Measurements from ENCODE around the gene ATF6. TPM values are rescaled to one million over a fixed set of nuclear protein-coding genes. Genes with fewer than 3 reads are reported as not detected.

The ATF6 gene
- total RNA-seq, 2 experiments from 2014 or later: 16.2 to 17.1 TPM

DNA sequence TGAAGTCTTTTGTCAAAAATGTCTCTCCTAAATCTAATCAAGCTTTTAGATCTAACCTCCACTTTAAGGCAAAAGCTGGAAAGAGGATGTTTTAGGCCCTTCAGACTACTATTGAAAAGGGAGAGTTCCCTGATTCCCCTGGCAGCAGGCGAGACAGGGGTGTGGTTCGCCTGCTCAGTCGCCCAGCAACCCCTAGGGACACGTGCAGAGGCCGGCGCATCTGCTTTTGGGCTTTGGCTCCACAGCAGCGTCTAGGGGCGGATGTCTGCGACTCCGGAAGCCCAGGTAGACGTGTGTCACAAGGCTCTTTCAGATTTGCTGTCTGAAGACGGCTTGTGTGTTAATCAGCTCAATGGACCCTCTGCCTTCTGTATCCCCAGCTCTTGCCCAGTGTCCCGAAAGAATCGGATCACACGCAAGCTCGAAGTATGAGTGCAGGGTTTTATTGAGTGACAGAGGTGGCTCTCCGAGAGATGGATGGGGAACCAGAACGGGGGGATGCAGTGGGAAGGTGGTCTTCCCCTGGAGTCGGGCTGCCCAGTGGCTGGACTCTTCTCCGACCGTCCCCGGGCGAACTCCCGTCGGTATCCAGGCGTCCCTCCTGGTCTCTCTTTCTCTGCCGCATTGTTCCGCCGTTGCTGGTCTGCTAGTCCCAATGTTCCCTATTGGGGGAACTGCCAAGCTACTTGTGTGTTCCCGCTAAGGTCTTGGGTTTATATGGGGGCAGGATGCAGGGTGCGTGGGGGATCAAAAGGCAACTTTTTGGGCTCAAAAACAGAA, 212.1 kb downstream of the ATF6 start:
- CTCF ChIA-PET: no interaction called here
- H3K36me3 Mint-ChIP-seq (ENCODE audit: low read depth): no peaks in the 10 kb centered on the region

DNA sequence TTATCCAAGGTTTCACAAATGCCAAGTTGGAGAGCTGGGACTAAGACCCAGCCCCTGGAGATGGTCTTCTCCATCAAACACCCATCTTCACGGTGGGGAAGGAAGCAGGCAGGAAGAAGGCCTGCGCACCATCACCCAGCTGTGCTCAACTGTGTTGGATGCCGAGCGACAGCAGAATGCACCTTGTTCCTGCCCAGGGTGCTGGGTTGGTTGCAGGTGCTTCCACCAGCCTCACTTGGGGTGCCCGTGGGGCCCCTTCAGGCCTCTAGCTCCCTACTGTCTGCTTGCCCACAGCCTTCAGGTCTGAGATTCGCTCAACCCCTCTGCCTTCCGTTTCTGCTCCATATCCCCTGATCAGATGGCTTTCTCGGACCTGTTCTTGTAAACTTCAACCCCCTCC, 215.0 kb downstream of the ATF6 start:
- no peaks in the 10 kb centered on the region for H3K9me3 ChIP-seq (ENCODE audit: control insufficient read depth in 1 of 2, insufficient read depth in 1 of 2, low read length in 2 of 2)

More for the DNA sequence above, 212.1 kb downstream of the ATF6 start:
- H3K27me3 ChIP-seq (ENCODE audit: control insufficient read depth in 1 of 2, insufficient read depth in 2 of 2, low read length in 2 of 2): no peaks in the 10 kb centered on the region
- ATAC-seq (ENCODE audit: poor library complexity) (no peak), DNase-seq (no peak)
- Mint-ChIP-seq H3K4me1 (ENCODE audit: low read depth) (no peaks in the 10 kb centered on the region), H3K9me3 (no peaks in the 10 kb centered on the region), H3K27me3 (no peaks in the 10 kb centered on the region), H3K4me3 (no peak overlapping the region), H3K27ac (no peak overlapping the region)
- no peak overlapping the region for H3K4me3 ChIP-seq (ENCODE audit: low read length)
- no peaks in the 10 kb centered on the region for H3K4me1 ChIP-seq (ENCODE audit: insufficient read depth, low read length)
- no peak overlapping the region for H3K27ac ChIP-seq (ENCODE audit: low read depth in 1 of 2, low read length in 2 of 2)
- TF ChIP-seq, protein P1, sequence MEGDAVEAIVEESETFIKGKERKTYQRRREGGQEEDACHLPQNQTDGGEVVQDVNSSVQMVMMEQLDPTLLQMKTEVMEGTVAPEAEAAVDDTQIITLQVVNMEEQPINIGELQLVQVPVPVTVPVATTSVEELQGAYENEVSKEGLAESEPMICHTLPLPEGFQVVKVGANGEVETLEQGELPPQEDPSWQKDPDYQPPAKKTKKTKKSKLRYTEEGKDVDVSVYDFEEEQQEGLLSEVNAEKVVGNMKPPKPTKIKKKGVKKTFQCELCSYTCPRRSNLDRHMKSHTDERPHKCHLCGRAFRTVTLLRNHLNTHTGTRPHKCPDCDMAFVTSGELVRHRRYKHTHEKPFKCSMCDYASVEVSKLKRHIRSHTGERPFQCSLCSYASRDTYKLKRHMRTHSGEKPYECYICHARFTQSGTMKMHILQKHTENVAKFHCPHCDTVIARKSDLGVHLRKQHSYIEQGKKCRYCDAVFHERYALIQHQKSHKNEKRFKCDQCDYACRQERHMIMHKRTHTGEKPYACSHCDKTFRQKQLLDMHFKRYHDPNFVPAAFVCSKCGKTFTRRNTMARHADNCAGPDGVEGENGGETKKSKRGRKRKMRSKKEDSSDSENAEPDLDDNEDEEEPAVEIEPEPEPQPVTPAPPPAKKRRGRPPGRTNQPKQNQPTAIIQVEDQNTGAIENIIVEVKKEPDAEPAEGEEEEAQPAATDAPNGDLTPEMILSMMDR (IDR thresholded peaks at IDR 0.05): no peak
- POLR2A ChIA-PET: interaction anchor here (1.5 kb wide), 1 partner anchor 17 kb away, joined by 3 read pairs; no protein-coding TSS in a partner anchor
- intact Hi-C loops (cut with DNase I, micrococcal nuclease): no loop called here
- no peaks in the 10 kb centered on the region for H3K36me3 ChIP-seq (ENCODE audit: insufficient read depth, low read length)
- no peaks in the 10 kb centered on the region for H3K9me3 ChIP-seq (ENCODE audit: control insufficient read depth in 1 of 2, insufficient read depth in 1 of 2, low read length in 2 of 2)

DNA sequence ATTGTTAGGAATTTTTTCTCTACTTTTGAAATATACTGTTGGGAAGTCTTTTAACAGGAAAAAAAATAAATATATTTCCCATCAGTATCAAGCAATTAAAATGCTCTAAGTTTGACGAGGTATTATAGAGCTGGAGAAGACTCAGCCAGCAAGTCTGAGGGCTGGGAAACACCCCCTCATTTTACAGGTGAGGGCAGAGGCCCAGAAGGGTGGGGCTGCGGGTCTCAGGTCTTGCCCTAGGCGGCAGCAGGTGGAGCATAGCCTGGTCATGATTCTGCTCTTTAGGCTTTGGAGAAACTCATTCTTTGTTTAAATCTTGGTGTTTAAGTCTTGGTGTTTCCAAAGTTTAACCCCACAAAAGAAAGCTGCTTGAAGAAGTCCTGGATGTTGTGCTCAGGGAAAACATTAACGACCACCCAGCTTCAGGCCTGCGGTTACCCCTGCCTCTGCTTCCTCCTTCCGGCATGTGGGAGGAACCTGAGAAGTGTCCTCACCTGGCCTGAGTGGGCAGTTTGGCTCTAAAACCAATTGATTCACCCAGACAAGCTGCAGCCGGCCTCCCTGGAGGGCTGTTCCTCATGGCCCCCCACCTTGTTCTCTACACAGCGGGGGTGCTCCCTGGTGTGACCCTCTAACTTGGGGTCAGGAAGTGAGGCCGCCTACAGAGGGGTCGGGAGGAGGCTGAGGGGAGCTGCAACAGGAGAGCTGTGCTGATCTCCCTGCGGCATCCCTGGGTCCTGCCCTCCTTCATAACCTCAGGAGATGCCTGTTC, 215.8 kb downstream of the ATF6 start:
- DNase-seq (no peak), ATAC-seq (ENCODE audit: poor library complexity) (no peak)
- ChIA-PET CTCF (no interaction called here), POLR2A (interaction anchor here (1.0 kb wide), 1 partner anchor 52 kb away, joined by 3 read pairs; no protein-coding TSS in a partner anchor)
- no peaks in the 10 kb centered on the region for H3K4me1 Mint-ChIP-seq (ENCODE audit: low read depth)
- intact Hi-C loops (cut with DNase I, micrococcal nuclease): no loop called here
- H3K9me3 ChIP-seq (ENCODE audit: control insufficient read depth in 1 of 2, insufficient read depth in 1 of 2, low read length in 2 of 2): peaks cover under 1 to 5% of the 10 kb centered on the region in 2 experiments
- no peak overlapping the region for H3K27ac ChIP-seq (ENCODE audit: low read depth in 1 of 2, low read length in 2 of 2)
- no peaks in the 10 kb centered on the region for H3K27me3 ChIP-seq (ENCODE audit: control insufficient read depth in 1 of 2, insufficient read depth in 2 of 2, low read length in 2 of 2)
- no peaks in the 10 kb centered on the region for H3K36me3 Mint-ChIP-seq (ENCODE audit: low read depth)
- H3K27ac Mint-ChIP-seq: no peak overlapping the region
- H3K4me3 Mint-ChIP-seq: no peak overlapping the region
- H3K4me3 ChIP-seq (ENCODE audit: low read length): no peak overlapping the region
- TF ChIP-seq, protein P1 (IDR thresholded peaks at IDR 0.05): no peak
- H3K27me3 Mint-ChIP-seq: no peaks in the 10 kb centered on the region
- H3K9me3 Mint-ChIP-seq: no peaks in the 10 kb centered on the region
- no peaks in the 10 kb centered on the region for H3K4me1 ChIP-seq (ENCODE audit: insufficient read depth, low read length)
- no peaks in the 10 kb centered on the region for H3K36me3 ChIP-seq (ENCODE audit: insufficient read depth, low read length)

More for the DNA sequence above, 215.0 kb downstream of the ATF6 start:
- Mint-ChIP-seq H3K27ac (no peak overlapping the region), H3K27me3 (no peaks in the 10 kb centered on the region), H3K36me3 (ENCODE audit: low read depth) (no peaks in the 10 kb centered on the region), H3K4me3 (no peak overlapping the region), H3K4me1 (ENCODE audit: low read depth) (no peaks in the 10 kb centered on the region), H3K9me3 (no peaks in the 10 kb centered on the region)
- Histone ChIP-seq H3K27ac (ENCODE audit: low read depth in 1 of 2, low read length in 2 of 2) (no peak overlapping the region), H3K36me3 (ENCODE audit: insufficient read depth, low read length) (no peaks in the 10 kb centered on the region), H3K4me1 (ENCODE audit: insufficient read depth, low read length) (no peaks in the 10 kb centered on the region), H3K27me3 (ENCODE audit: control insufficient read depth in 1 of 2, insufficient read depth in 2 of 2, low read length in 2 of 2) (no peaks in the 10 kb centered on the region), H3K4me3 (ENCODE audit: low read length) (no peak overlapping the region)
- intact Hi-C loops (cut with DNase I, micrococcal nuclease): no loop called here
- ChIA-PET CTCF (interaction anchor here (0.6 kb wide), 1 partner anchor 43 kb away, joined by 3 read pairs; the partner anchor contains the start of gene OLFML2B), POLR2A (no interaction called here)
- no peak for DNase-seq
- TF ChIP-seq, protein P1 (IDR thresholded peaks at IDR 0.05): no peak
- no peak for ATAC-seq (ENCODE audit: poor library complexity)
